T-helper 17 cell (primary cell): ENCODE data around the gene RASD1. TPM values are rescaled to one million over a fixed set of nuclear protein-coding genes. Genes with fewer than 3 reads are reported as not detected.

ENCODE experiments used
- ATAC-seq: fragments of 150-1000 bp; cut with Tn5 transposase; 2 replicates; pipeline ENCODE4 v1.10.0; 2021; ENCODE audit warnings: mild to moderate bottlenecking, moderate library complexity
- DNase-seq, 3 donors: peaks; one replicate each; pipeline versions ENCODE4 v3.0.0 to v3.0.0-alpha.2; 2020 to 2021
- H3K9me3 ChIP-seq: one replicate; pipeline ENCODE4 v1.7.0; 2013; ENCODE audit warnings: low read length, mild to moderate bottlenecking; ENCODE audit not compliant: control insufficient read depth, poor library complexity, severe bottlenecking
- H3K27ac Mint-ChIP-seq: one replicate; pipeline ENCODE4 v1.8.0; 2022; ENCODE audit warnings: mild to moderate bottlenecking, moderate library complexity, mixed read lengths
- H3K27me3 Mint-ChIP-seq: one replicate; pipeline ENCODE4 v1.8.0; 2022; ENCODE audit warnings: mixed read lengths
- H3K36me3 Mint-ChIP-seq: one replicate; pipeline ENCODE4 v1.8.0; 2022; ENCODE audit warnings: low read depth, mixed read lengths
- H3K4me1 Mint-ChIP-seq: one replicate; pipeline ENCODE4 v1.8.0; 2022; ENCODE audit warnings: mild to moderate bottlenecking, mixed read lengths
- H3K4me3 Mint-ChIP-seq: one replicate; pipeline ENCODE4 v1.8.0; 2022; ENCODE audit warnings: mild to moderate bottlenecking, moderate library complexity, mixed read lengths
- total RNA-seq, 4 donors: library from RNA in 2 of 4; stranded (reverse) in 2 of 4; gene quantifications; one replicate each; pipeline ENCODE4 v1.2.3 and lab custom pipeline; 2022 to 2026

The RASD1 gene
- total RNA-seq, 2 donors from 2014 or later = 0.97 to 1.4 TPM

DNA sequence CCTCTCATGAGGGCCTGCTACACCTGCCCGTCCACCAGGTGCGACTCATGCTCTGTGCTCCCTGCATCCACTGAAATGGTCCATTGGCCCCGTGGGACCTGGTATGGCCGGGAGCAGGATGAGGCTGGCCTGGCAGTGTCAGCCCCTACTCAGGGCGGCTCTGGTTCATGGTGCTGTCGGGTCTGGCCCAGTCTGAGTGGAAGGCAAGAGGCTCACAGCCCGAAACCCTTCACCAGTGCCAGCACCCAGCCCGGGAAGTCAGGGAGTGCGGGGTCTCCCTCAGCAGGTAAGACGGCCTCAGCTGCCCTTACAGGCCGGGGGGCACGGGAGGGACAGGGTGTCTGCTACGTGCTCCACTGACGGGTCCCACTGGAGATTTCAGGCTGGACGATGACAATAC is 40.5 kb upstream of the RASD1 start:
- Mint-ChIP-seq H3K4me3 (no peak overlapping the region), H3K27me3 (no peaks in the 10 kb centered on the region), H3K4me1 (peaks cover 4% of the 10 kb centered on the region), H3K27ac (no peak overlapping the region), H3K36me3 (no peaks in the 10 kb centered on the region)
- H3K9me3 ChIP-seq = no peaks in the 10 kb centered on the region
- ATAC-seq (no peak), DNase-seq (no peak)

DNA sequence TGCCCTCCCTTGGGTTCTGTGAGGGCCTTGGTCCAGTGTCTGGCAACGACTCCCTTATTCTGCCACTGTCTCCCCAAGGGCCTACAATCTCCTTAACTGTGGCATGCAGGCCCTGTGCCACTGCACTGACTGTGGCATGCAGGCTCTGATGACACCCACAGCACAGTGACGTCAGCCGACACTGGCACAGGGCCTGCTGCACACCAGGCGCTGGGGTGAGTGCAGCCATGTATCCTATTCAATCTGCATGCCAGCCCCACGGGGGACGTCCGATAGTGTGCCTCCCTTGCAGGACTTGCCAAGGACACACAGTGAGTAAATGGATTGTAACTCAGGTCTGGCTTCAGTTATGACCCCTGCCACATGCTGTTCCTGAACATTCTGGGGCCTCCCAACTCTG is 39.8 kb upstream of the RASD1 start:
- H3K9me3 ChIP-seq = no peaks in the 10 kb centered on the region

DNA sequence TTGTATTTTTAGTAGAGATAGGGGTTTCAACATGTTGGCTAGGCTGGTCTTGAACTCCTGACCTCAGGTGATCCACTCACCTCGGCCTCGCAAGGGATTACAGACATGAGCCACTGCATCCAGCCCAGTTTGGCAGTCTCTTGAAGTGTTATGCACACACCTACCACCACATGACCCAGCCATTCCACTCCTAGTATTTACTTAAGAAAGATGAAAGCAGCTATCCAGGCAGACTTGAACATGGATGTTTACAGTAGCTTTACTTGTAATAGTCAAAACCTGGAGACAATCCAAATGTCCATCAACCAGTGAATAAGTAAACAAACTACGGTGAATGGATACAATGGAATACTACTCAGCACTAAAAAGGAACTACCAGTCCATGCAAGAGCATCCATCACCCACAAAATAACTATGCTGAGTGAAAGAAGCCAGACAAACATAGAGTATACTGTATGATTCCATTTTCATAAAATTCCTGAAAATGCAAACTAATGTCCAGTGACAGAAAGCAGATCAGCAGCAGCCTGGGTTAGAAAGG is 37.8 kb upstream of the RASD1 start:
- Mint-ChIP-seq H3K4me3 (no peak overlapping the region), H3K27me3 (no peaks in the 10 kb centered on the region), H3K4me1 (peaks cover 2% of the 10 kb centered on the region), H3K27ac (no peak overlapping the region), H3K36me3 (no peaks in the 10 kb centered on the region)
- H3K9me3 ChIP-seq = no peaks in the 10 kb centered on the region
- ATAC-seq (no peak), DNase-seq (no peak)

More for the DNA sequence above, 39.8 kb upstream of the RASD1 start:
- ATAC-seq (no peak), DNase-seq (no peak)
- Mint-ChIP-seq H3K36me3 (no peaks in the 10 kb centered on the region), H3K4me1 (peaks cover 4% of the 10 kb centered on the region), H3K4me3 (no peak overlapping the region), H3K27me3 (no peaks in the 10 kb centered on the region), H3K27ac (no peak overlapping the region)

DNA sequence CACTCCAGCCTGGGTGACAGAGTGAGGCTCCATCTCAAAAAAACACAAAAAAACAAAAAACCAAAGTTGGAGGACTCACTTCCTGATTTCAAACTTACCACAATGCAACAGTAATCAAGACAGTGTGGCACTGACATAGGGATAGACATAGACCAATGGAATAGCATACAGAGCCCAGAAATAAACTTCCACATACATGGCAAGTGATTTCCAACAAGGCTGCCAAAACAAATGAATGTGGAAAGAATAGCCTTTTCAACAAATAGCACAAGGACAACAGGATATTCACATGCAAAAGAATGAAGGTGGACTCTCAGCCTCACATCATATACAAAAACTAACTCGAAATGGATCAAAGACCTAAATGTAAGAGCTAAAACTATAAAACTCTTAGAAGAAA is 36.8 kb upstream of the RASD1 start:
- H3K27ac Mint-ChIP-seq = no peak overlapping the region

DNA sequence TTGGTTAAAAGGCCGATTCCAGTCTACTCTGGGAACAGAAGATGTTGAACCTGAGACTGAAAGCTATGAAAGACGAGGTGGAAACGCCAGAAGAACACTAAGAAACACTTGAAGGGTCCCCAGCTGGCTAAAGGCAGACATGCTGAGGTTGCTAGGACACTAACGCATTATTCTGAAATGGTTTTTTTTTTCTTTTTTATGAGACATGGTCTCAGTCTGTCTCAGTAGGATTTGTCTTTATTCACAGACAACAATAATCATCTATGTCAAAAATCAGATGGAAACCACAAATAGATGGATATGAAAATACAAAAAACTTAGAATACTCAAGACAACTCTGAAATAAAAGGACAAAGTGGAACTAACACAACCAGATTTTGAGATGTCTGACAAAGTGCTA is 35.0 kb upstream of the RASD1 start:
- ATAC-seq = no peak
- Mint-ChIP-seq H3K27me3 (no peaks in the 10 kb centered on the region), H3K4me3 (no peak overlapping the region), H3K4me1 (peaks cover 2% of the 10 kb centered on the region), H3K27ac (no peak overlapping the region), H3K36me3 (no peaks in the 10 kb centered on the region)
- no peaks in the 10 kb centered on the region for H3K9me3 ChIP-seq
- DNase-seq = no peak

More for the DNA sequence above, 36.8 kb upstream of the RASD1 start:
- H3K36me3 Mint-ChIP-seq = no peaks in the 10 kb centered on the region
- peaks cover 2% of the 10 kb centered on the region for H3K4me1 Mint-ChIP-seq
- DNase-seq (no peak), ATAC-seq (no peak)
- H3K27me3 Mint-ChIP-seq = no peaks in the 10 kb centered on the region
- no peak overlapping the region for H3K4me3 Mint-ChIP-seq
- no peaks in the 10 kb centered on the region for H3K9me3 ChIP-seq

DNA sequence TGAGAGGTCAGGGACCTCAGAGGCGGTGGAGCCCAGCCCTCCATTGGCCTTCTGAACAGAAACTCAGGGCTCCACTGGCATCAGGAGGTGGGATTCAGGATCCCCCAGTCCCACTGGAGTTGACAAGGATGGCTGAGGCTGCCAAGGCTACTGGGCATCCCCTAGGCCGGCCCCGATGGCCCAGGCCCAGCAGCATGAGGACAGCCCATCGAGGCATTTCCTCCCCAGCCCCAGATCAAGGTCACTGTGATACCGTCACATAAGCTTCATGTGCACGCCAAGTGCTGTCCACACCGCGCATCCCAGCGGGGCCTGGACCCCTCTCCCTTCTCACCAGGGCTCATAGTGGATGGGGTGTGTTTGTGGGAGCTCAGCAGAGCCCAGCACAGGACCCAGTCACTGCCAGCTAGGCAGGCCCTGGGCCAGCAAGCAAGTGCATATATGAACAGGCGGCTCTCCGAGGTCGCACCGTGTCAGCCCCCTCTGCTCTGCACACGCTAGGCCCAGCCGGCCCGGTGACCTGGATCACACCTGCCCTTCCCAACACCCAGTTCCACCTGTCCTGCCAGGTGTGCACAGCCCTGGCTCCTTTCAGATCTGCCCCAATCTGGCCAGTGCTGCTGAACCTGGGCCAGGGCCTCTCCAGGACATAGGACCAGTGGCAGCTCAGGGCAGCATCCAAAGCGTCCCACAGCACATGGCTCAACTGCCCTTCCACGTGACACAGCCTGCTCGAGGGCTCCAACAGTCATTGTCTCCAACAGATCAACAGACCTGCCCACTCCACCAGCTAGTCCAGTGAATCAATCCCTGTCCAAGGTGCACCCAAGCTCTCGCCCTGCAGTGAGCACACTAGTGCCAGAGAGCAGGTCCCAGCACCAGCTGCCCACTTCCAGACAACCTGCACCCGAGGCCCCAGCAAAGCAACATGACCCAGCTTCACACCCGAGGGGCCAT is 32.8 kb upstream of the RASD1 start:
- DNase-seq = no peak
- Mint-ChIP-seq H3K36me3 (peaks cover 2% of the 10 kb centered on the region), H3K4me1 (peaks cover 2% of the 10 kb centered on the region), H3K27me3 (no peaks in the 10 kb centered on the region), H3K4me3 (no peak overlapping the region), H3K27ac (no peak overlapping the region)
- ATAC-seq = no peak
- H3K9me3 ChIP-seq = no peaks in the 10 kb centered on the region

DNA sequence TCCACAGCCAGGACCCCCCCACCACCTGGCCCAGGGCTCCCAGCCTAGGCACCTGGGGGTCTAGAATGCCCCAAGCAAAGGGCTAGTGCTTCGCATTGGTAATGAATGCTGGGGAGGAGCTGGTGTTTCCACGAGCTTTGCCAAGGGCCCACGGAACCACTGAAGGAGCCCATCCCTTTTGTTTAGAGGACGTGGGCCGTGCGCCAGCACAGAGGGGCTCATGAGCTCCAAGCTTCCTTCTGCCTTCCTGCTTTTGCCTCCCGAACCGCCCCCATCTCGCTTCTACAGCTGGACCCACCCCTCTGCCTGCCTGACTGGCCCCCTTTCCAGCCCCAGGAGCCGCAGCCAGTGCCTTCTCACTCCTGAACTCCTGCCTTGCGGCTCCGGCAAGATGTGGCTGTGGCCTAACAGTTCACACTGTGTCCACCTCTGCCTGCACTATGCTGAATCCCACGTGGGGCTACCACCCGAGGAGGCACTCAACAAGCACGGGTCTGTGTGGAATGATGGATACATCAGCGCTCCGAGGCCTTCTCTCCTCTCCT is 31.8 kb upstream of the RASD1 start:
- Mint-ChIP-seq H3K4me3 (no peak overlapping the region), H3K36me3 (peaks cover 2% of the 10 kb centered on the region), H3K27ac (no peak overlapping the region), H3K27me3 (no peaks in the 10 kb centered on the region), H3K4me1 (peaks cover 2% of the 10 kb centered on the region)
- DNase-seq (no peak), ATAC-seq (no peak)
- H3K9me3 ChIP-seq = no peaks in the 10 kb centered on the region

DNA sequence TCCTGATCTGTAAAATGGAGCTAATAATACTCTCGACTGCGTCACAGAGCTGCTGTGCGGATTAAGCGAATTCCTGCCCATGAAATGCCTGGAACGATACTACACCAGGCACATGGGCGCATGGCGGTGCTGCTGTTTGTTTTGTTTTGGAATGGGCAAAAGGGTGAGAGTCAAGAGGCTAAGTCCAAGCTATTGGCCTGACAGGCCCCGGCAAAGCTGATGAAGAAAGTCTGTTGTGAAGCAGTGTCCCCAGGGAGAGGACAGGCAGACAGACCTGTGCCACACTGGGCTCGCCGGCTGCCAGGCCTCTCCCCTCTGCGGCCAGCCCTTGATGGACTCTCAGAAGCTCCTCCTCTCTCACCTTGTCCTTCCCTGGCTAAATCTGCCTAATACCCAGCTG is 31.3 kb upstream of the RASD1 start:
- ATAC-seq = no peak
- Mint-ChIP-seq H3K4me1 (peaks cover 2% of the 10 kb centered on the region), H3K36me3 (peaks cover 2% of the 10 kb centered on the region), H3K27me3 (no peaks in the 10 kb centered on the region), H3K27ac (no peak overlapping the region), H3K4me3 (no peak overlapping the region)
- no peaks in the 10 kb centered on the region for H3K9me3 ChIP-seq
- DNase-seq = no peak

DNA sequence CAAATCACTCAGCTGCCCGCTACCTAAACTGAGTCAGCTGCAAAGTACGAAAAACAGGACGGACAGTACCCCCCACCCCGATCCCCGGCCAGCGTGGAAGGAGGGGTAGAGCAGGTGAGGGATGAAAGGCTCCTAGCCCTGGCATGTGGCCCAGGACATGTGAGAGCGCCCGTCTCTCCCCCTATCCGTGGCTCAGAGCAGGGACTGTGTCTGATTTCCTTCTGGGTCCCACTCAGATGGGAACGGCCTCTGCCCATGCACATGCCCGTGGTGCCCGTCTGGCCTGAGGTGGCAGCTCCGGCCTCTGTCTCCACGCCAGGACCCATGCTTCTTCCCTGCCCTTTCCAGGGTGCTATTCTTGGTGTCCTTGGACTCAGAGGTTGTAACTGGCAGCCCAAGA is 30.2 kb upstream of the RASD1 start:
- H3K36me3 Mint-ChIP-seq = peaks cover 2% of the 10 kb centered on the region
- ATAC-seq (no peak), DNase-seq (no peak)
- H3K4me1 Mint-ChIP-seq = peaks cover 2% of the 10 kb centered on the region
- H3K27ac Mint-ChIP-seq = no peak overlapping the region
- no peak overlapping the region for H3K4me3 Mint-ChIP-seq
- H3K9me3 ChIP-seq = no peaks in the 10 kb centered on the region
- H3K27me3 Mint-ChIP-seq = no peaks in the 10 kb centered on the region

DNA sequence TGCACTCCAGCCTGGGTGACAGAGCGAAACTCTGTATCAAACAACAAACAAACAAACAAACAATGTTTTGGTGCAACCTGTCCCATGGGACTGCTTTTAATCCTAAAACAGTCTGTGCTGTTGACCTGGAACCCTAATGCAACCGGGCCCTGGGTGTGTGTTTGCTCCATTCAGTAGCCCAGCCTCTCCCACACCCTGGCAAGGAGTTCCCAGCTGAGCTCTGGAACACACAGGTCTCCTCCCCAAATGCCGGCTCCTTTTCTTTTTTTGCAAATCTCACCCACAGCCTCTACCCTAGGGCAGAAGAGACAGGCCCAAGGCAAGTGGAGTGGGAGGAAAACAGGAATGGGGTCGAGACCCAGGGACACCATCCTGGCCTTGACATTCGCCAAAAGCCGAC is 29.8 kb upstream of the RASD1 start:
- no peak for DNase-seq
- H3K9me3 ChIP-seq = no peaks in the 10 kb centered on the region
- H3K4me1 Mint-ChIP-seq = peaks cover 2% of the 10 kb centered on the region
- peaks cover 2% of the 10 kb centered on the region for H3K36me3 Mint-ChIP-seq
- no peaks in the 10 kb centered on the region for H3K27me3 Mint-ChIP-seq
- no peak overlapping the region for H3K27ac Mint-ChIP-seq
- no peak overlapping the region for H3K4me3 Mint-ChIP-seq
- ATAC-seq = no peak

DNA sequence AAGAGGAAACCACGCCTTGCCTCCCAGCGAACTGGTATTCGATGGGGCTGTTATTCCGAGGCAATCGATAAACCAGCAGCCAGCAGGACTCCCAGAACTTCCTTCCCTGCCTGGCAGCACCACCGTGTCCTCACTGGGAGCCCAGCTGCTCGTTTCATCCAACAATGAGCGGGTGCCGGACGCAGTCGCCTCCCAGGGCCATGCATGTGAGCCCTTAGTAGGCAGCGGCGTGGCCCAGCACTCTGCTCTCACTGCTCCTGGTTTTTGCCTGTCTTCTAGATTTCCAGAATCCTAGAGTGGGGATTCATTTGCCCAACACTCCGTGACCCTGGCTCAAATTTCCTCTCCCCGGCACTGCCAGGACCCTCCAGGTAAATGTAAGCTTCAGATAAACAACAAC is 29.1 kb upstream of the RASD1 start:
- H3K4me3 Mint-ChIP-seq = no peak overlapping the region
- H3K36me3 Mint-ChIP-seq = peaks cover 2% of the 10 kb centered on the region
- H3K4me1 Mint-ChIP-seq = peaks cover 2% of the 10 kb centered on the region
- H3K27me3 Mint-ChIP-seq = no peaks in the 10 kb centered on the region
- H3K9me3 ChIP-seq = no peaks in the 10 kb centered on the region
- no peak overlapping the region for H3K27ac Mint-ChIP-seq
- no peak for ATAC-seq
- DNase-seq = no peak

DNA sequence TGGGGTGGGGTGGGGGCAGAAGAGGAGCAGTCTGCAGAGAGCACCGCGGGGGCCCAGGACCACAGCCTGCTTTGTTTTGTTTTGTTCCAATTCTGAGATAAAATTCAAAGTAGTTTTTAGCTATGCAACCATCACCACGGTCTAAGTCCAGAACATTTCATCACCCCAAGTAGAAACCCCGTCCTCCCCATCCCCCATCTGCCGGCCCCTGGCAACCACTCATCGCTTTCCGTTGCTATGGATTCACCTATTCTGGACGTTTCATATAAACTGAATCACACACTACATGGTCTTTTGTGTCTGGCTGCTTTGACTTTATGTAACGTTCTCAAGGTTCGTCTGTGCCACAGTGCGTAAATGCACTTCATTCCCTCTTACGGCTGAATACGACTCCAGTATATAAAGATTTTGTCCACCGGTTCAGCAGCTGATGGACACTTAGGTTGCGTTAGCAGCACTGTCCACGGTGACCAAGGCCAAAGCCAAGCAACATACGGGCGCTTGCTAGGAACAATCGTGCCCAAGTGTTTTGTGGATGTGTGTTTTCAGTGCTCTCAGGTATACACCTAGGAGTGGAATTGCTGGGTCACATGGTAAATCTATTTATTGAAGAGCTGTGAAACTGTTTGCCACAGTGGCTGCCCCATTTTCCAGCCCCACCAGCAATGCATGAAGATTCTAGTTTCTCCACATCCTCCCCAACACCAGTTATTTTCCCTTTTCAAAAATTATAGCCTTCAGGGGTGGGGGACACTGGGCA is 27.7 kb upstream of the RASD1 start:
- H3K4me1 Mint-ChIP-seq = no peaks in the 10 kb centered on the region
- peaks cover 2% of the 10 kb centered on the region for H3K36me3 Mint-ChIP-seq
- no peak overlapping the region for H3K27ac Mint-ChIP-seq
- ATAC-seq (no peak), DNase-seq (no peak)
- no peaks in the 10 kb centered on the region for H3K27me3 Mint-ChIP-seq
- no peak overlapping the region for H3K4me3 Mint-ChIP-seq
- H3K9me3 ChIP-seq = no peaks in the 10 kb centered on the region

DNA sequence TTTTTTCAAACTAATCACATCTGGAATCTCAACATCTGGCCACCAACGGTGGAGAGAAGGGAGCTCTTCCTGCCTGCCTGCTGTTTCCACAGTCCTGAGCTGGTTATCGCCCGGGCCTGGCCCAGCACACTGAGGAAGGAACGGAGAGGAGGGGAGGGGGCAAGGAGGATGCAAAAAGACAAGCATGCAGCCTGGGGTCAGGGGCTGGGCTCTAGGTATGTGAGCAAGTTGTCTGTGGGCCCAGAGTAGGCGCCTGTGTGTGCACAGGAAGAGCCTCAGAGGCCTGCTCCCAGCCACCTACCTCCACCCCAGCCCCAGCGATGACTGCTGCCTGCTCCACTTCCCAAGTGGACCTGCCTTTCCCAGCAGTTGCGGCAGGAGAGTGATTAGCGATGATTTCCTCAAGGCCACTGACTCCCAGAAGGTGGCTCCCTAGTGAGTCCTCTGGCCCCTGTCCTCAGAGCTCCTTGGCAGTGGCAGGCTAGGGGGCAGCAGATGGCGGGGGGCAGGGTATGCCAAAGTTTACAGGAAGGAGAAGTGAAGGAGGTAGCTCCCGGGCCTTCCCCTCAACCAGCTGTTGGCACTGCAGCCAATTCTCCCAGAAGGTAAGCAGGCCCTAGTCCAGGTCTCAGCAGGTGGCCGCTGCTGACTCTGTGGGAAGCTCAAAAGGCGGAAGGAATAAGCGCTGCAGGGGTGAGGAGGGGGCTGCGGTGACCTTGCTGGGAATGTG is 27.0 kb upstream of the RASD1 start:
- no peaks in the 10 kb centered on the region for H3K27me3 Mint-ChIP-seq
- ATAC-seq (no peak), DNase-seq (no peak)
- no peak overlapping the region for H3K27ac Mint-ChIP-seq
- H3K4me3 Mint-ChIP-seq = no peak overlapping the region
- no peaks in the 10 kb centered on the region for H3K9me3 ChIP-seq
- no peaks in the 10 kb centered on the region for H3K4me1 Mint-ChIP-seq
- H3K36me3 Mint-ChIP-seq = peaks cover 2% of the 10 kb centered on the region
